Smooth muscle cell (in vitro differentiated cells): ENCODE data around the gene RBMS3. TPM values are rescaled to one million over a fixed set of nuclear protein-coding genes. Genes with fewer than 3 reads are reported as not detected.
"Not testable (repeated sequence)": the region's sequence is repeated elsewhere in the genome, so short reads cannot be mapped to it uniquely, and the experiment has no call there.

Experiments
- DNase-seq: peaks from one replicate; lab custom pipeline; 2025; ENCODE audit not compliant: unreplicated experiment; lab: John Stamatoyannopoulos, UW
- H2AFZ ChIP-seq: fragments of 200-600 bp; sonication (generic); 2 replicates; pipeline ENCODE4 v1.6.0; 2016; ENCODE audit warnings: antibody characterized with exemption, low read depth, mild to moderate bottlenecking
- H3F3A ChIP-seq: fragments of 200-600 bp; sonication (generic); 2 replicates; pipeline ENCODE4 v1.6.0; 2017; ENCODE audit warnings: antibody characterized with exemption, low read depth
- H3K27ac ChIP-seq: fragments of 200-600 bp; sonication (generic); 2 replicates; pipeline ENCODE4 v1.5.1; 2016; ENCODE audit warnings: low read depth, mild to moderate bottlenecking
- H3K27me3 ChIP-seq: fragments of 200-600 bp; sonication (generic); 2 replicates; pipeline ENCODE4 v1.6.1; 2016; ENCODE audit warnings: low read depth, mild to moderate bottlenecking
- H3K36me3 ChIP-seq: fragments of 200-600 bp; sonication (generic); 2 replicates; pipeline ENCODE4 v1.5.1; 2016; ENCODE audit warnings: low read depth
- H3K4me1 ChIP-seq: fragments of 200-600 bp; sonication (generic); 2 replicates; pipeline ENCODE4 v1.5.1; 2016; ENCODE audit warnings: low read depth
- H3K4me2 ChIP-seq: fragments of 200-600 bp; sonication (generic); 2 replicates; pipeline ENCODE4 v1.6.0; 2016; ENCODE audit warnings: mild to moderate bottlenecking
- H3K4me3 ChIP-seq: fragments of 200-600 bp; sonication (generic); 2 replicates; pipeline ENCODE4 v1.5.1; 2016; ENCODE audit warnings: mild to moderate bottlenecking
- H3K79me2 ChIP-seq: fragments of 200-600 bp; sonication (generic); 2 replicates; pipeline ENCODE4 v1.6.0; 2016; ENCODE audit warnings: low read depth, mild to moderate bottlenecking
- H3K9ac ChIP-seq: fragments of 200-600 bp; sonication (generic); 2 replicates; pipeline ENCODE4 v1.6.0; 2016; ENCODE audit warnings: low read depth
- H3K9me3 ChIP-seq: fragments of 200-600 bp; sonication (generic); replicated peaks from 2 replicates; pipeline ENCODE4 v1.5.1; 2016; ENCODE audit warnings: low read depth
- H4K20me1 ChIP-seq: fragments of 200-600 bp; sonication (generic); 2 replicates; pipeline ENCODE4 v1.6.0; 2016; ENCODE audit warnings: low read depth
- WGBS: methylation state at CpG from one replicate; pipeline ENCODE4 v1.1.7; 2016; ENCODE audit warnings: low lambda C conversion rate; 5-methylcytosine and 5-hydroxymethylcytosine counted together
- polyA plus RNA-seq: library from polyadenylated mRNA; unstranded; fragments of >200 nt; fragmentation: Nextera tagmentation; extraction: Ambion mirVana; gene quantifications from 2 replicates; pipeline ENCODE4 v1.2.1, GENCODE V29; 2016
- total RNA-seq: library from RNA; depleted of rRNA; stranded (reverse); fragments of >200 nt; gene quantifications from 2 replicates; pipeline ENCODE4 v1.2.3, GENCODE V29; 2014
- TF ChIP-seq, protein P1 (sequence below): fragments of 200-600 bp; sonication (generic); IDR thresholded peaks from 2 replicates; pipeline ENCODE4 v1.5.1; 2017; ENCODE audit warnings: borderline replicate concordance, mild to moderate bottlenecking, antibody characterized with exemption; ENCODE audit not compliant: insufficient read depth, poor library complexity, severe bottlenecking

The RBMS3 gene
- total and polyA plus RNA-seq, 2 experiments from 2014 or later, result 42.9 to 50.6 TPM

DNA sequence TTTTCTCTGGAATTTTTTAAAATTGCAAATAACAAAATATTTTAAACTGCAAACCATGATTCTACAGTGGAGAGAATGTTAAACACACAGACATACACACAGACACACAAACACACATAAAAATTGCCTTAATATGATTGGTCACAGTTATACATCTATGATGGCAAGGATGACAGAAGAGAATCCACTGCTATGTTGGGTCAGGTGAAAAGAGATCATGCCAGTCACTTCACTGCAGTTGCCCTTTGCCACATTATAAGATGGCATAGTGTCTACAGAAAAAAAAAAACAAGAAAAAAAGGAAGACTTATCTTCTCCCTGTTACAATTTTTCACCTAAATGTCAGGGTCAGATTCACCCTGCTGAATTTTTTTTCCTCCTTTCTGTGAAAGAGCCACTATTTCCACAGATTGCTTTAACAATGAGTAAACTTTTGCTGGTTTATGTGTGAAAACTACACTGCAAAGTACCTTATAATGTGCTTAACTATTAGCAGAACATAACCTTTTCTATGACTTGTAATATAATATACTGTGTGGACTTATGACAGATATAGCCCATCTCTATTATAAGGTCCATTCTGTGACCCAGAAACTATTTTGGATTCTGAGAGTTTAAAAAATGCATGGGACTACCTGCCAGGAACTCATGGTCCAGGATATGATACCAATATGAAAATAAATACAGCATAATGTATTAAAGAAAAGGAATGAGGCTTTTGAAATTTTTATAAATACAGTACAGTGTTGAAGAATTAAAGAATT, 111.9 kb downstream of the RBMS3 start:
- Histone ChIP-seq H3K27me3 (no peaks in the 10 kb centered on the region), H3K9ac (no peak overlapping the region), H3K79me2 (peaks cover 81% of the 10 kb centered on the region), H4K20me1 (peaks cover under 1% of the 10 kb centered on the region), H3K27ac (no peak overlapping the region), H3F3A (no peaks in the 10 kb centered on the region), H2AFZ (no peak overlapping the region), H3K4me2 (no peak overlapping the region), H3K36me3 (no peaks in the 10 kb centered on the region), H3K9me3 (no peaks in the 10 kb centered on the region), H3K4me3 (no peak overlapping the region), H3K4me1 (no peaks in the 10 kb centered on the region)
- TF ChIP-seq, protein P1, sequence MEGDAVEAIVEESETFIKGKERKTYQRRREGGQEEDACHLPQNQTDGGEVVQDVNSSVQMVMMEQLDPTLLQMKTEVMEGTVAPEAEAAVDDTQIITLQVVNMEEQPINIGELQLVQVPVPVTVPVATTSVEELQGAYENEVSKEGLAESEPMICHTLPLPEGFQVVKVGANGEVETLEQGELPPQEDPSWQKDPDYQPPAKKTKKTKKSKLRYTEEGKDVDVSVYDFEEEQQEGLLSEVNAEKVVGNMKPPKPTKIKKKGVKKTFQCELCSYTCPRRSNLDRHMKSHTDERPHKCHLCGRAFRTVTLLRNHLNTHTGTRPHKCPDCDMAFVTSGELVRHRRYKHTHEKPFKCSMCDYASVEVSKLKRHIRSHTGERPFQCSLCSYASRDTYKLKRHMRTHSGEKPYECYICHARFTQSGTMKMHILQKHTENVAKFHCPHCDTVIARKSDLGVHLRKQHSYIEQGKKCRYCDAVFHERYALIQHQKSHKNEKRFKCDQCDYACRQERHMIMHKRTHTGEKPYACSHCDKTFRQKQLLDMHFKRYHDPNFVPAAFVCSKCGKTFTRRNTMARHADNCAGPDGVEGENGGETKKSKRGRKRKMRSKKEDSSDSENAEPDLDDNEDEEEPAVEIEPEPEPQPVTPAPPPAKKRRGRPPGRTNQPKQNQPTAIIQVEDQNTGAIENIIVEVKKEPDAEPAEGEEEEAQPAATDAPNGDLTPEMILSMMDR, result no peak
- no peak for DNase-seq

DNA sequence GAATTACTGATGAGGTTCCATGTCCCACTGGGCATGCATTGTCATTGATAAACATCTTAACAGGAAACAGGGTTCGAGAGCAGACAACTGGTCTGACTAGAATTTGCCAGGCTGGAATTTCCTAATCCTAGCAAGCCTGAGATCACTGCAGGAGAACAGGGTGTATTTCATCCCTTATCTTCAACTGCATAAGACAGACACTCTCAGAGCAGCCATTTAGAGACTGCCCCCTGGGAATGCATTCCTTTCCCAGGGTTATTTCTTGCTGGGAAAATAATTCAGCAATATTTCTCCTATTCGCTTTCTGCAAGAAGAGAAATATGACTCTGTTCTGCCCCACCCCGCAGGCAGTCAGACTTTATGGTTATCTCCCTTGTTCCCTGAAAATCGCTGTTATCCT, 113.1 kb downstream of the RBMS3 start:
- H3K79me2 ChIP-seq, result peaks cover 80% of the 10 kb centered on the region

DNA sequence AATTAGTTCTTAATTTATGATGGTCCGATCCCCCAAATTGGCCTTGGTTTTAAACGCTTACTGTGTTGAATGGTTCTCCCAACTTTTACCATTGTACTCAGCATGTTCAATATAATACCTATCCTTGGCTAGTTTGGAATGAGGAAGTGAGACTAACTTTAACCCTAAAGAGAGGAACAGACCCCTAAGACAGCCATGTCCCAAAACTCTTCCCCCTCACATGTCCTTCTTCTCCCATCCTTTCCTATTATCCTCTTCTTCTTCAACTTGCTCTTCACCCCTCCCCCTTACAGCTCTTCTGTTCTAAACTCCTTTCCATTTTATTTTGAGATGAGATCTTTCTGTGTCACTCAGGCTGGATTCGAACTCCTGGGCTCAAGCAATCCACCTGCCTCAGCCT, 116.5 kb downstream of the RBMS3 start:
- H3K79me2 ChIP-seq, result peaks cover 79% of the 10 kb centered on the region
- no peaks in the 10 kb centered on the region for H3K4me1 ChIP-seq
- no peak overlapping the region for H3K27ac ChIP-seq
- no peaks in the 10 kb centered on the region for H3F3A ChIP-seq
- H2AFZ ChIP-seq, result no peak overlapping the region
- H3K4me2 ChIP-seq, result no peak overlapping the region
- peaks cover 5% of the 10 kb centered on the region for H4K20me1 ChIP-seq
- H3K9ac ChIP-seq, result no peak overlapping the region
- H3K27me3 ChIP-seq, result no peaks in the 10 kb centered on the region
- H3K36me3 ChIP-seq, result no peaks in the 10 kb centered on the region
- H3K4me3 ChIP-seq, result no peak overlapping the region
- no peak for DNase-seq
- H3K9me3 ChIP-seq, result no peaks in the 10 kb centered on the region
- TF ChIP-seq, protein P1, result no peak
- 94% methylated on average over 3 of the region's 3 CpGs for WGBS

More for the DNA sequence above, 113.1 kb downstream of the RBMS3 start:
- not testable (repeated sequence) for H3K9ac ChIP-seq, H3K4me1 ChIP-seq, H3K27me3 ChIP-seq, H3K36me3 ChIP-seq, H4K20me1 ChIP-seq, H3K9me3 ChIP-seq, H3K27ac ChIP-seq, H2AFZ ChIP-seq, DNase-seq, H3F3A ChIP-seq, H3K4me3 ChIP-seq, H3K4me2 ChIP-seq
- 69% methylated on average over 4 of the region's 4 CpGs for WGBS

DNA sequence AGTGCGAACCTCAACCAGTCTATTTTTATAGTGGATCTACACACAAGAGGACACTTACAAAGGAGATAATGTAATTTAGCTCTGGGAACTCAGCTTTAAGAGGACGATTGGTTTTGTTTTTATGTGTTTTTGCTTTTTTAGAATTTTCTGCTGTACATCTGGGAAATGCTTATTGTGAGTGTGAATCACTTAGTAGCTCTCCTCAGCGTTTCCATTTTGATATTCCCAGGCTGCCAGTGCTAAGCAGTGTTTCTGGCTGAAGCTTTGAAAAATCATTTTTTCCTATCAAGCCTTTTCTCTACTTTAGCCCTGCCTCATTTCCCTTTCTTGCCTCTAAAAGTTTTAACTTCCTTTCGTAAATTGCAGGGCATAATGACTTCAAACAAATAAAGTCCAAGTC, 117.9 kb downstream of the RBMS3 start:
- H3K4me3 ChIP-seq, result no peak overlapping the region

More for the DNA sequence above, 117.9 kb downstream of the RBMS3 start:
- Histone ChIP-seq H3K4me2 (no peak overlapping the region), H3K79me2 (peaks cover 79% of the 10 kb centered on the region), H3F3A (no peaks in the 10 kb centered on the region), H3K9me3 (no peaks in the 10 kb centered on the region), H3K9ac (no peak overlapping the region), H4K20me1 (peaks cover 5% of the 10 kb centered on the region), H3K4me1 (no peaks in the 10 kb centered on the region), H3K27ac (no peak overlapping the region), H3K36me3 (no peaks in the 10 kb centered on the region), H3K27me3 (no peaks in the 10 kb centered on the region), H2AFZ (no peak overlapping the region)
- TF ChIP-seq, protein P1, result no peak
- 63% methylated on average over 4 of the region's 4 CpGs for WGBS
- no peak for DNase-seq
